HG02885 (cell line): ENCODE measurements around the gene KRT2.

Experiments used
- ATAC-seq: cut with Tn5 transposase; IDR thresholded peaks from one replicate; pipeline ENCODE4 v1.9.1; 2021; ENCODE audit warnings: mild to moderate bottlenecking; ENCODE audit not compliant: unreplicated experiment, poor library complexity

Gene KRT2

GRCh38 chr12:52669426-52669825 is 17.4 kb upstream of the KRT2 start:
- ATAC-seq, result no peak

GRCh38 chr12:52667931-52668330 is 15.9 kb upstream of the KRT2 start:
- no peak for ATAC-seq

GRCh38 chr12:52667509-52667908 is 15.5 kb upstream of the KRT2 start:
- ATAC-seq, result no peak

GRCh38 chr12:52666471-52666870 is 14.5 kb upstream of the KRT2 start:
- ATAC-seq, result no peak

- ATAC-seq, result no peak
These were observed 11.4 kb upstream of the KRT2 start for GRCh38 chr12:52663420-52663819.

GRCh38 chr12:52662918-52663229 is 10.9 kb upstream of the KRT2 start:
- no peak for ATAC-seq

- ATAC-seq, result no peak
These were observed 10.3 kb upstream of the KRT2 start for GRCh38 chr12:52662093-52662917.

- no peak for ATAC-seq
These were observed 9.7 kb upstream of the KRT2 start for GRCh38 chr12:52661668-52662067.

GRCh38 chr12:52660934-52661499 is 9.0 kb upstream of the KRT2 start:
- ATAC-seq, result no peak

GRCh38 chr12:52659951-52660350 is 7.9 kb upstream of the KRT2 start:
- ATAC-seq, result no peak

- no peak for ATAC-seq
These were observed 7.4 kb upstream of the KRT2 start for GRCh38 chr12:52659395-52659794.

- no peak for ATAC-seq
These were observed 6.2 kb upstream of the KRT2 start for GRCh38 chr12:52658196-52658595.

- no peak for ATAC-seq
These were observed 5.4 kb upstream of the KRT2 start for GRCh38 chr12:52657250-52657902.

- ATAC-seq, result no peak
These were observed 4.6 kb upstream of the KRT2 start for GRCh38 chr12:52656616-52657015.

GRCh38 chr12:52655720-52656124 is 3.7 kb upstream of the KRT2 start:
- no peak for ATAC-seq

GRCh38 chr12:52655251-52655650 is 3.2 kb upstream of the KRT2 start:
- ATAC-seq, result no peak

- ATAC-seq, result no peak
These were observed 1.4 kb downstream of the KRT2 start for GRCh38 chr12:52650520-52651081.

GRCh38 chr12:52649066-52649465 is 2.9 kb downstream of the KRT2 start:
- no peak for ATAC-seq

- no peak for ATAC-seq
These were observed 3.9 kb downstream of the KRT2 start for GRCh38 chr12:52648012-52648550.

GRCh38 chr12:52647601-52648000 is 4.4 kb downstream of the KRT2 start:
- no peak for ATAC-seq

GRCh38 chr12:52646613-52647012 is 5.4 kb downstream of the KRT2 start:
- no peak for ATAC-seq
